Kidney capillary endothelial cell (primary cell): Measurements from ENCODE around the gene AOPEP.

Experiments used
- DNase-seq: peaks from one replicate; pipeline ENCODE4 v3.0.0-alpha.2; 2018; ENCODE audit warnings: low spot score

Gene AOPEP

GRCh38 chr9:95084254-95084934, 357.9 kb downstream of the AOPEP start:
- DNase-seq, result no peak

- no peak for DNase-seq
Measured at GRCh38 chr9:95085036-95085770, 358.7 kb downstream of the AOPEP start.

- no peak for DNase-seq
Measured at GRCh38 chr9:95085861-95086563, 359.5 kb downstream of the AOPEP start.

GRCh38 chr9:95086564-95086955, 360.1 kb downstream of the AOPEP start:
- no peak for DNase-seq

GRCh38 chr9:95087659-95088242, 361.3 kb downstream of the AOPEP start:
- DNase-seq, result no peak

- no peak for DNase-seq
Measured at GRCh38 chr9:95088421-95089161, 362.1 kb downstream of the AOPEP start.

- DNase-seq, result no peak
Measured at GRCh38 chr9:95089257-95090022, 362.9 kb downstream of the AOPEP start.

- DNase-seq, result no peak
Measured at GRCh38 chr9:95090023-95090791, 363.7 kb downstream of the AOPEP start.

- DNase-seq, result no peak
Measured at GRCh38 chr9:95090871-95091577, 364.5 kb downstream of the AOPEP start.

- DNase-seq, result no peak
Measured at GRCh38 chr9:95091601-95092261, 365.2 kb downstream of the AOPEP start.

- DNase-seq, result no peak
Measured at GRCh38 chr9:95092262-95093072, 366.0 kb downstream of the AOPEP start.

- no peak for DNase-seq
Measured at GRCh38 chr9:95093586-95093985, 367.1 kb downstream of the AOPEP start.

GRCh38 chr9:95094002-95094401, 367.5 kb downstream of the AOPEP start:
- no peak for DNase-seq

- no peak for DNase-seq
Measured at GRCh38 chr9:95095641-95096355, 369.3 kb downstream of the AOPEP start.

- no peak for DNase-seq
Measured at GRCh38 chr9:95096381-95096780, 369.9 kb downstream of the AOPEP start.

GRCh38 chr9:95096807-95097206, 370.3 kb downstream of the AOPEP start:
- DNase-seq, result no peak

- DNase-seq, result no peak
Measured at GRCh38 chr9:95097279-95097678, 370.8 kb downstream of the AOPEP start.
